SIG-M5 treated with dmso at 0.1 percent for 504 hours (cell line): ENCODE data around the gene CAPZB.

ENCODE experiments used
- DNase-seq: peaks from one replicate; lab custom pipeline; 2025; ENCODE audit not compliant: unreplicated experiment; lab: John Stamatoyannopoulos, UW

The CAPZB gene

DNA sequence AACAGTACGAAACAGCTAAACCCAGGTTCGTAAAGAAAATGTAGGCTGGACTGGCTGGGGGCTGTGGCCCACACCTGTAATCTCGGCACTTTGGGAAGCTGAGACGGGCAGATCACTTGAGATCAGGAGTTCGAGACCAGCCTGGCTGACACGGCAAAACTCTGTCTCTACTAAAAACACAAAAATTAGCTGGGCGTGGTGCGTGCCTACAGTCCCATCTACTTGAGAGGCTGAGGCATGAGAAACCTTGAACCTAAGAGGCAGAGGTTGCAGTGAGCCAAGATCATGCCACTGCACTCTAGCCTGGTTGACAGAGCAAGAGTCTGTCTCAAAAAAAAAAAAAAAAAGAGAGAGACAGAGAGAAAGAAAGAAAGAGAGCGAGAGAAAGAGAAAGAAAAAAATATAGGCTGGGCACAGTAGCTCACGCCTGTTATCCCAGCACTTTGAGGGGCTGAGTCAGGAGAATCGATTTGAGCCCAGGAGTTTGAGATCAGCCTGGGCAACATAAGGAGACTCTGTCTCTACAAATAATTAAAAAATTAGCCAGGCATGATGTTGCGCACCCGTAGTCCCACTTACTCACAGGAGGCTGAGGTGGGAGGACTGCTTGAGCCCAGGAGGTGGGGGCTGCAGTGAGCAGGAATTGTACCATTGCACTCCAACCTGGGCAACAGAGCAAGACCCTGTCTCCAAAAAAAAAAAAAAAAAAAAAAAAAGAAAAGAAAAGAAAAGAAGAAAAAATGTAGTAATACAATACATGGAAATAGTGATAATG lies 35.7 kb downstream of the CAPZB start:
- DNase-seq = no peak

DNA sequence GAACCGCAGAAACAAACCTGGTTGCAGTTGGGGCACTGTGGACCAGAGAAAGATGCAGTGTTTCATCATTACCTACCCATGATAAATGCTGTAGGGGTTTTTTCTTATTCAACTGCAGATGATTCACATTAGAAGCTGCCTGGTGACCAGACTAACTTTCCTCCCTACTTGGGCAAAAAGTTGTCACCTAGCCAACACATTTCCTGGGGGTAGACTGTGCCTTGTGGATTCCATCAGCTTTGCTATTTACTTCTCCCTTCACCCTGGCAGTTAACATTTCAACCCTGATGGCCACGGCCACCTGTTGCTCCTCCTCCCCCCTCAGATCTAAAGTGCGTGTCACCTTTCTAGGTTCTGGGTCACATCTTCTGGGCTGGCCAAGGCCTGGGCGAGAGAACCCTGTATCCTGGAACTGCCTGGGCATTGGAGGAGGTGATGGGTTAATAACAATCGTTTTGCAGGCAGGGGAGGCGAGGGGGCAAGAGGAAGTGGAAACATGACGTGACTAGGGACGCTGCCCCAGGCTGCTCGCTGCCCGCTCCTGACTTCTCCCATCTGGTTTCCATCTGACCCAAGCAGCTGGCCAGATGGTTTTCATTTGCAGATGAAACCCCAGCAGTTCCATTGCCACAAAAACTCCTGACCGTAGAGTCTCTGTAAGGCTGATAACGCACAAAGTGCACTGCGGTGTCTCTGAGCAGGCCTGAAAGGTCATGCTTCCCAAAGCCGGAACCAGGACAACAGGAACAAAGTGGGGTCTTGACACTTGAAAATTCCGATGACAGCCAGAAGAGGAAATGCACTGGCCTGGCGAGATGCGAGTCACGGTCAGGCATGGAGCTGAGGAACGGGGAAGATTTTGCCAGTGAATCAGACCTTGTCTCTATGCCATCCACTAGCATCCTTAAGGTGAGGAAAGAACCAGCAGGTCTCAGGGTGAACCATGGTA lies 36.6 kb downstream of the CAPZB start:
- DNase-seq = no peak

DNA sequence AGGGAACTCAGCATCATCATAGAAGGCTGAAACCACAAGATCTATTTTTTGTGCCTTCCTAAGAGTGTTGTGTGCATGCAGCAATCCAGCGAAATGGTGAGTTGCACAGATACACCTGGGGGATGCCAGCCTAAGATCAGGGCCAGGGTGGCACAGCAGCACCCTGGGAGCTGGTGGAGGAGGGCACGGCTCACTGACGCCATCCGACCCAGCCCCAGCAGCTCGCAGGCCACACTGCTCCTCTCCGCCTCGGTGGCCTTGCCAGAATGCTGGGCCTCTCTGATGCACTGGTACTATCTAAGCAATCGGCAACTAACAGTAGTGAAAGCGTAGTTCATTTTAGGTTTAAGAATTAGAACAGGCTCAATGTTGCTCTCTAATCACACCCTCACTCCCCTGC lies 37.8 kb downstream of the CAPZB start:
- no peak for DNase-seq

DNA sequence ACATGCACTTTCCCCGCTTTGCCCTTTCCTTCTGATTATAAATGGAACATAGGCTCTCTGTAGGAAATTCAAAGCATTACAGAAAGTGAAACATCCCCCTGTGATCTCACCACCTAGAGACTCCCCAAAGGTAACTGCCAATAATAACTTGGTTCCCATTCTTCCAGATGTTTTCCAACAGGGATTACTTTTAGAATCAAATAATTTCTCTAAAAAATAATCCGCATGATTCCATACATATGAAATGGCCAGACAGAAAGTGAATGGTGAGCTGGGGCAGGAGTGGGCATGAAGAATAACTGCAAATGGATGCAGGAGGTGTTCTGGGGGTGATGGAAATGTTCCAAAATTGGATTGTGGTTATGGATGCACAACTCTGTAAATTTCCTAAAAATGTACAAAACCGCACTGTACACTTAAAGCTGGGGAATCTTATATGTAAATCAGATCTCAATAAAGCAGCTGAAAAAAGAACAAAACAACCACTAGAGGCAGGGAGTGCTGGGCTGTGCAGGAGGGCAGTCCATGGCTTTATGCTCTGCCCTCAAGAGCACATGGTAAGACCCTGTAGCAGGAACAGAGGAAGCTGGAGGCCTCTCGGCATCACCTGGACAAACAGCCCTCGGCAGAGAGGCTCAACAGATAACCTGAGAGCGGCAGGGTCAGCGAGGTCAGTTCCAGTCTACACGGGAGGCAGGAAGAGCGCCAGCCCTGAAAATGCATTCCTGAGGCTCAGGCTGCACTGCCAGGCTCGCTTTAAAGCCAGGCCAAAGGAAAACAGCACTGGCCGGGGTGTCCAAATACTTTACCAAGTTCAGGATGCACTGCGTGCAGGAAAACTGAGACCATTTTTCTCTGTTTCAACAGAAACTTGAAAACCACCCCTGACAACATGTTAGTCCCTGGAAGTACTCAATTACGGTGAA lies 39.7 kb downstream of the CAPZB start:
- DNase-seq = no peak

DNA sequence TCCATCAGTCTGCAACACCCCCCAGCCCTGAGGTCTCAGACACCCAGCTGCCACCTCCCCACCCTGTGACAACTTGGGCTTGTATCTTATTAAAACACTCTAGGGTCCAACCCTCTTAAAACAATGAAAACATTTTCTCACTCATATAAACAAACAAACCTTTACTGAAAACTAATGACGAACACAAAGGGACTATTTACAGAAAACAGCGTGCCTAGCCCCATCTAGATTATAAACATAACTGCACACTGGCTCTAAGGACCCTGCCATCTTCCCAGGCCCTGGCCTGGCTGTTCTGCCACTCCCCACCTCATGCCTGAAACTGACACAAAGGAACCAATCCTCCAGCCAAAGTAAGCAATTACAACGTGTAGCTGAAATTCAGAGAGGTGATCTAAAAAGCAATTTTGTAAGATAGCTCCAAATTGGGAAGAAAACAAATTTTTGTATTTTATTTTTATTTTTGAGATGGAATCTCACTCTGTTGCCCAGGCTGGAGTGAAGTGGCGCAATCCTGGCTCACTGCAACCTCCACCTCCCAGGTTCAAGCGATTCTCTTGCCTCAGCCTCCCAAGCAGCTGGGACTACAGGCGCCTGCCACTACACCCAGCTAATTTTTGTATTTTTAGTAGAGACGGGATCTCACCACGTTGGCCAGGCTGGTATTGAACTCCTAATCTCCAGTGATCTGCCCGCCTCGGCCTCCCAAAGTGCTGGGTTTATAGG lies 40.9 kb downstream of the CAPZB start:
- DNase-seq = no peak

DNA sequence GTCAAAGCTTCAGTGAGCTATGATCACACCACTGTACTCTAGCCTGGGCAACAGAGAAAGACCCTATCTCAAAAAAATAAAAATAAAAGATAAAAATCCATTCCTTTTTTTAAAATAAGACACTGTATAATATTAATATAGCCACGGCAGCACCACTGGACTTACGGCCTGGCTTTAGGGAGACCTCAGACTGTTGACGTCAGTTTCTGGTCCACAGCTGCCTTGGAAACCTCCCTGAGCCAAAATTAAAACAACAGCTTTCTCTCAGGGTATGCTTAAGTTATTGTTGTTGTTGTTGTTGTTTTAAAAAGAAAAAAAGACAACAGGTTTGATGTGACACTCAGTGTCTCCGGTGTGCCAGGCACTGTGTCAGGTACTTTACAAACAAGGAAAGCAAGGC lies 42.0 kb downstream of the CAPZB start:
- no peak for DNase-seq

DNA sequence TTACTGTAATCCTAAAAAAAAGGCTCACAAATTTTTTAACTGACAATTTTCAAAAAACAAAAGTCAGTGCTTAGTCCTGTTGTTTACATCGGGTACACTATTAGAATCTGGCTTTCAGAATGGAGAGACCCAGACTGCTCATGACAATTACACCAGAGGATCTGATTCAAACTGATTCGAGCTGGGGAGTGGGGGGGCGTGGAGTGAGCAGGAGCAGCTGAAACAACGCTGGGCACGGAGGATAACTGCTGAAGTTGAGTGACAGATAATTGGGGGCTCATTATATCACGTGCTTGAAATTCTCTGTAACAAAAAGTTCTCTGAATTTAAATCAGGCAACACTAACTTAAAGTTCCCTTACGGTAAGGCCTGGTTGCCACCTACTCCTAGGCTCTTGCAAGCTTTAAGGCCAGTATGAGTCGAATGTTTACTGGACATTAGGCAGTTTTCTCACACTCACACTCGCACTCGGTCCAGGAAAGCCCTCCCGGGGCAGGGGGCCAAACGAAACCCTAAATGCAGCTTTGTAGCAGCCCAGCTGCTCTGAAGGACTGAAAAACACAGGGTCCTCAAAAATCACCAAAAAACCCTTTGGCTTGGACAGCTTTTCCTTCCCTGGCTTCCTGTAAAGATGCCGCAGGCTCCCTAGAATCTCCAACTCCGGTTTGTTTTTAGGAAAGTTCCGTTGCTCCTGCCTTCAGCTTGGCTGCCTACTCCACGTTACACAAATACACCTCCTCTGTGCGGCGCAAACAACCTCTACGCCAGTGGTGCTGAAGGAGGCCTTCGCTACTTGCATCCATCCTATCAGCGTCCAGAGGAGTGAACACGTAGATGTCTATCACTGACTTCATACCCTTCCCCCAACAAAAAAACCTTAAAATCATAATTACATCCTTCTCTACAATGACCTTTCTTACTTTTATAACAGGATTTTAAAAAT lies 42.9 kb downstream of the CAPZB start:
- no peak for DNase-seq

DNA sequence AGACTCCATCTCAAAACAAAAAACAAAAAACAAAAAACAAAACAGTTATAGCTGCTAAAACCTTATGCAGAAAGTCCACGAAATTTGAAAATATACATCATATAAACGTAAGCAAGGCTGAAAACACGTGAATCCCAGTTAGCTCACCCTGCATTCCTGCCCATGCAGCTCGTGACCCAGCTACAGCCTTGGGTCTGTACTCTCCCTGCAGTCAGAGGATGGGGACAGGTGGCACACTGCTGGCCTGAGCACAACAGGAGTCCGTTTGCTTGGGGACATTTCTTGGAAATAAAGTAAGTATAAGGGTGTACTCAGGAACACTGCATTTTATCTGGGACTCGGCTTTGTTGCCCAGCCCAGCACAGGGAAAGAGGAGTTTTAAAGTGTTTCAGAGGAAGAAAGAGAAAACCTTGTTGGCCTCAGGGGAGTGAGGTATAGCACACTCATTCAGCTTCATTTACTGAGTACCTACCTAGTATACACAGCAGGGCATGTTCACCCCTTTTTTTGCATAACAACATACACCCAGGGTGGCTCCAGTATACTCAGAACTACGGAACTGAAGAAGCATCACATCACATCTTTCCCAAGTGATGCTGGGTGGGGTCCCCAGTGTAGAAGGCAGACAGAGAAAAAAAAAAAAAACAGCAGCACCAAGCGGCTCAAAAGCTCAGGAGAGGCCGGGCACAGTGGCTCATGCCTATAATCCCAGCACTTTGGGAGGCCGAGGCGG lies 44.1 kb downstream of the CAPZB start:
- no peak for DNase-seq

DNA sequence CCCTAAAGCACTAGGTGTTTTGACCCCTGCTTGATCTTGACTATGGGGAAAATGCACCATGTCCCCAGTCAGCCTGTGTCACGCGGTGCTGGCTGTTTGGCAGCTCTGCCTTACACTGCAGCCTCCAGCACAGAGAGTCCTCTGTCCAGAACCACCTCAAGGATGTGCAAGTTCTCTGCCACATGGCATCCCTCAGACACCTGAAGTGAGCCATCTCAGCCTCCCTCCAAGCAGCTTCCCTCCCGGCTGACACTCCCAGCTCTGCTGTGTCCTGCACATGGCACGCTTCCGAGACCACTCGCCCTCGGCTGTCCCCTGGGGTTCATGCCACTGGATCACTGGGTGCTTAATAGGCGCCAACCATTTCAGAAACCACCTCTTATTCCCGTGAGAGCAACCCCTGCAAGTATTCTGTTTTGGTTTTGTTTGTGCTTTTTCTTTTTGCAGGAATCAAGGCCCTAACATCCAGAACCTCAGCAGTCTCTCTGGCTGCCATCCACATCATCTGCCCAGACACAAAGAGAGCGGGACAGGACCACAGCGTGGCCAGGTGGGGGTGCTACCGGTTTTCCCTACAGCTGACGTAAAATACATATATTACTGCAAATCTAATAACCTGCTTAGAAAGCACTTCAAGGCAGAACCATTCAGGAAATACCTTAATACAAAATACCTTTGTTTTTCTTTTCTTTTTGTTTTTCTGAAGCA lies 45.7 kb downstream of the CAPZB start:
- no peak for DNase-seq

DNA sequence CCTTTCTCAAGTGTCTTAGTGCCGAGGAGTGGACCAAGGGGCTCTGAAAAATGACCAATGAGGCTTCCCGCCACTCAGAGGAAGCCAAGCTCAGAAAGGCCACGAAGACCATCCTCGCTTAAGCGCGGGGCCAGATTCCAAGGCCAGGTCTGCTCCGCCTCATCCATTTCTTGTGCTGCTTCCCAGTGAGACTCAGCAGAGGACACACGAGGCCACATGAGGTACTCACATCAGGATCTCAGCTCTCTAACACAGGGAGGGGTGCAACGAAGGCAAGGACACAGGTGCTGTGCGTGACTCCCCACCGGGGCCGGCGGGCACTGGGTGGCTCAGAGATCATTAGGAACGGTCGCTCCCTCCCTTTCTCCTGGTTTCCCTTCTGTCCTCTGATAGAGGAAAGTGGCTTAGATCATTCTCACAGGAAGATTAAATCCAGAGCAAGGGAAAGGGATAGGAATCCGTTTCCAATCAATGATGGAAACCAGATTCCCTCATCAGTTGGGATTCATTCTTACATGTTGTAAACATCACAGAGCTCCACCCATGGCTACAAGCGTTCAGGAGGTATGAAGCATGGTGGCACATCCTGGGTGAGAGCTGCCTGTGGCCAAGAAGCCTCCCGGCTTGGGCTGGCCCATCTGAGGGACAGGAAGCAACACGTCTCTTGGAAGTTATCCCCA lies 46.7 kb downstream of the CAPZB start:
- no peak for DNase-seq

DNA sequence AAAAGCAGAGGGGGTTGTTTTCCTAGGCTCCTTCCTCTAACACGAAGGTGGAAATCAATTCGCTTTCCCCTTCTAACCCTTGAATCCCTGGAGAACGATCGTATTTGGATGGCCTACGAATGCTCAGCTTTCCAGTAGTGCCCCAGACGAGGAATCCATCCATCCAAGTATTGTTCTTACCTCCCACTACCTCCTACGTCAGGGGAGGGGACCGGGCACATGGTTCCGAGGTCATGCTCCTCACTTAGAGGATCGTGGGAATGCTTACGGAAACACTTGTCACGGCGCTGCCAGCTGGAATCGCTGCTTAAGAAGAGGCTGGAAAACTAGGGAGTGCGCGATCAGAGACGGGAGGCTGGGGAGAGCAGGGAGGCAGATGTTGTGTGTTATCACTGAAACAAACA lies 47.4 kb downstream of the CAPZB start:
- DNase-seq = no peak

DNA sequence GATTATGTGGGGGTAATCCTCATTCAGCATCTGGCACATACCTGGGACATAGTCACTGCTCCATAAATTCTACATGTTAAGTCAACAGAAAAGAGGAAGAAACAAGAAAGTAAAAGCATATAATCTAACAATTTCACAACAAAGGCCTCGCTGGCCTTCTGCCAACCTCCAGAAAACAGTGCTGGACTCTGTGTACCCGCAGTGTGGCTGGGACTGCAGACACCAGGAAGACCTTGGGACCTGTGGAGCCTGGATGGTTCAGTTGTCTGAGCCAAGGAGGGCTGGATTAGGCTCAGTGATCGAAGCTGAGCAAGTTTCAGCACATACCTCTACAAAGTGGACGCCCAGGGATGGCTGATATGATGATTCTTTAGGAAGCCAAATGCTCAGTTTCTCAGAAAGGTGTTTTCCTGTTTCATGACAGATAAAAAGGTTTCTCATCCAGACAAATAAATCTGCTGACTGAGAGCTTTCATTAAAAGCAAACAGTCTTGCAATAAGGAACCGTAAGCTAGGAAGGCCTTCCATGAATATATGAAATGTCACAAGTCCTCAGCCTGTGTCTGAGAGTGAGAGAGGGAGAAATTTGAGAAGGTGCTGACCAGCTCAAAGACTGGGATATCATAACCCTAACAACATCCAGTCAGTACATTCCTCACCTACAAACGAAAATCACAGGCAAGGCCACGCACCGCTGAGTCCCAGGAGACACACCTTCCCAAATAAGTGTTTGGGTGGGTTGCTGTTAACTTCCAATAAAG lies 48.4 kb downstream of the CAPZB start:
- peak; percentile 48 for DNase-seq

DNA sequence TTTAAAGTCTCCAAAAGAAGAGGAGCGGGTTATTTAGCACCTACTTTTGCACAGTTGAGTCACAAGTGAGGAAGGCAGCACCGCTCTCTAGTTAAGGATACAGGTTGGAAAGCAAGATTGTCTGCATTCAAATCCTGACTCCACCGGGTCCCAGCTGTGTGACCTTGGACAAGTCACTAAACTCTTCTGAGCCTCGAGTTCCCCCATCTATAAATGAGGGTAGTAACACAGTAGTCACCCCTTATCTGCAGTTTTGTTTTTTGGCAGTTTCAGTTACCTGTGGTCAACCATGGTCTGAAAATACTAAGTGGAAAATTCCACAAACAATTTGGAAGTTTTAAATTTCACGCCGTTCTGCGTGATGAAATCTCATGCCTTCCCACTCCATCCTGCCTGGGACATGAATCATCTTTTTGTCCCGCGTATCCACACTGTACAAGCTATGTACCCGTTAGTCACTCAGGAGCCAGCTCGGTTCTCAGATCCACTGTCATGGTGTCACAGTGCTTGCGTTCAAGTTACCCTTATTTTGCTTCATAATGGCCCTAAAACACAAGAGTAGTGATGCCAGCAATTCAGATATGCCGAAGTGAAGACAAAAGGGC lies 49.4 kb downstream of the CAPZB start:
- DNase-seq = no peak

DNA sequence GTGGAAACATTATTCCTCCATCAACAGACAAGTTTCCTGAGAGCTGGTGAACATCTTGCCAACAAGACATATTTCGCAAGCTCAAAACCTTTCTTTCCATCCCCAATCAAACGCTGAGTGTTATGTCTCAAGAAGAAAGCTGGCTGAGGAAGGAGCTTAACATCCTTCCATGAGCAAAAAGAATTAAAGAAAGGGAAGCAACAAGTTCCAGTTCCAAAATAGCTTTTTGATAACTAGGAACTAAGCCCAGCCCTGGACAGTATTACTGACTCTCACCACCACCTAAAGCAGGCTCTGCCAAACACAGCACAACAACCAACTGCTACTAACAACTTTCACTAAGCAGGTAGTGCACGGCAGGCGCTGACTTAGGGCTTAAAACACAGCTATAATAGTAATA lies 50.2 kb downstream of the CAPZB start:
- DNase-seq = peak; percentile 67

DNA sequence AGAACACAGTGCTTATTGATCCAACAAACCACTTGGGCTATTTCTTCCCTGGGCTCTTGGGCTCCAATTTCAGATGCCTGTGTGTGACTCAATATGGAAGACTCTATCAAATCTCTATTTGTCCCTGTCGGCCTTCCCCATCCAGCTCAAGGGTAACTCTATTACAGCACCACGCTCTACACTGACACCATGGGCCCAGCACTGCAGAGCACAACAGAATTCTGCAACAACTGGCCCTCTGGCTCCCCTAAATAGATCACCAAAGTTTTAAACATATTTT lies 51.7 kb downstream of the CAPZB start:
- DNase-seq = no peak

DNA sequence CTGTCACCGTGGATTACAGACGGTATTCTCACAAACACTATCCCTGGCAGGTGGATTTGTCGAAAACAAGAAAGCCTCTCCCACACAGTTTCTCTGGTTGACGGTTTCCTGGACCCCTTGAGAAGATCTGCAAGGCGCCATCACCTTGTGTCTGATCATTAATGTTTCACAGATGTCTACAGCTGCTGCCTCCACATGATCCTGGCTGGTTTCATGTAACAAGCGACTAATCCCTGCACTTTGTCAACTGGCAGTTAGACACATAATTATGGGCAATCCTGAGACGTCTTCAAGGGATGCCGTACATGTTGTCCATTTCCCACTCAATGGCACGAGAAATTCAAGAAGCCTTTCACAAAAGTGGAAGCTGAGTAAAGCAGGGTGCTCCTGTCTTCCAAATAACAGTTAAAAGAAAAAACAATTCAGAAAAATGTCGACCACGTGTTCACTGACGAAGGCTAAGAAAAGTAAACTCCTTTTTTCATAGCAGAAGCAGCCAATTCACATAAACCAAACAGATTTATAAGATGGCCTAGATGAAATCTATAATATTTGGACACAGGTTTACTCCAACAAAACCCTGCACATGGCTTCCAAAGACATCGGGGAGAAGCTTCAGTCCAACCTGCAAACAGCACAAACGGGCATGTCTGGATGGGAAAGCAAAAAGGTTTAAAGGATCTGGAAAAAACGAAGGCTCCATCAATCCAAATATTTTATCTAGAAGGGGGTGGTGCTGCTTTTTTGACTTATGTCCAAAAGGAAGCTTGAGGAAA lies 52.2 kb downstream of the CAPZB start:
- DNase-seq = no peak
